DMS 273 (cell line): ENCODE measurements around the gene RTL10.
A peak's percentile ranks its signal among the peaks of the same experiment; 100 is the strongest.

Source experiments
- DNase-seq: peaks from one replicate; lab custom pipeline; 2025; ENCODE audit not compliant: unreplicated experiment; lab: John Stamatoyannopoulos, UW

RTL10 gene

GRCh38 chr22:19866665-19867009 lies 12.0 kb upstream of the RTL10 start:
- no peak for DNase-seq

GRCh38 chr22:19865141-19865829 lies 10.6 kb upstream of the RTL10 start:
- no peak for DNase-seq

GRCh38 chr22:19864538-19865106 lies 9.9 kb upstream of the RTL10 start:
- DNase-seq = no peak

GRCh38 chr22:19863571-19863970 lies 8.9 kb upstream of the RTL10 start:
- DNase-seq = no peak

- no peak for DNase-seq
Measured at GRCh38 chr22:19862619-19863246, 8.1 kb upstream of the RTL10 start.

GRCh38 chr22:19859861-19860510 lies 5.3 kb upstream of the RTL10 start:
- DNase-seq = no peak

GRCh38 chr22:19857382-19857781 lies 2.7 kb upstream of the RTL10 start:
- no peak for DNase-seq

- peak; percentile 80 for DNase-seq
Measured at GRCh38 chr22:19855504-19856409, 1.1 kb upstream of the RTL10 start.

- no peak for DNase-seq
Measured at GRCh38 chr22:19853879-19854777, 546 bp downstream of the RTL10 start.

GRCh38 chr22:19853058-19853878 lies 1.4 kb downstream of the RTL10 start:
- DNase-seq = no peak

GRCh38 chr22:19852177-19852781 lies 2.4 kb downstream of the RTL10 start:
- peak; percentile 40 for DNase-seq

- DNase-seq = no peak
Measured at GRCh38 chr22:19851291-19852176, 3.1 kb downstream of the RTL10 start.

GRCh38 chr22:19850763-19851109 lies 3.9 kb downstream of the RTL10 start:
- DNase-seq = no peak

- no peak for DNase-seq
Measured at GRCh38 chr22:19849835-19850762, 4.6 kb downstream of the RTL10 start.

- DNase-seq = no peak
Measured at GRCh38 chr22:19848298-19849224, 6.1 kb downstream of the RTL10 start.

GRCh38 chr22:19847345-19847632 lies 7.4 kb downstream of the RTL10 start:
- no peak for DNase-seq
